Putamen (tissue), 1 donor: ENCODE measurements around the gene MANSC4.

Experiments used
- DNase-seq: peaks from one replicate; pipeline ENCODE4 v3.0.0-alpha.2; 2016; ENCODE audit warnings: low spot score

Gene MANSC4

GRCh38 chr12:27800819-27801218 lies 20.8 kb upstream of the MANSC4 start:
- DNase-seq = no peak

- DNase-seq = peak; percentile 56
Measured at GRCh38 chr12:27797301-27798025, 17.4 kb upstream of the MANSC4 start.

DNA sequence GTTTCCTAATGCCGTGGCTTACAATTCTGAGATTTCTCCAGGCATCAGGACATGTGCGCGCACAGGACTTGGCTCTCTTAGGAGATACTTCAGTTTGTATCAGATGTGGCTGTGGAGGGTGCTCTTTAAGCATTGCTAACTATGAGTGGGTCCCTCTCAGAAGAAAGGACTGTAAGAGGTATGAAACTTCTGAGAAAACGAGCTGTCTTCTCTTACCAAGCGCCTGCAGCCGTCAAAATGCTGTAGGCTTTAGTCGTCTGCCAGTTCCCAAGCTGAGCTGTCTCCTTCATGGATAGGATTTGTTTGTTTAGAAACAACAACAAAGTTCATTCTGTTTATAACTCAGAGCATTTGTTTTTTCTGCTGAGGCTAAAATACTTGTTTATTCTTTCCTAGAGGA lies 16.1 kb upstream of the MANSC4 start:
- DNase-seq = no peak

DNA sequence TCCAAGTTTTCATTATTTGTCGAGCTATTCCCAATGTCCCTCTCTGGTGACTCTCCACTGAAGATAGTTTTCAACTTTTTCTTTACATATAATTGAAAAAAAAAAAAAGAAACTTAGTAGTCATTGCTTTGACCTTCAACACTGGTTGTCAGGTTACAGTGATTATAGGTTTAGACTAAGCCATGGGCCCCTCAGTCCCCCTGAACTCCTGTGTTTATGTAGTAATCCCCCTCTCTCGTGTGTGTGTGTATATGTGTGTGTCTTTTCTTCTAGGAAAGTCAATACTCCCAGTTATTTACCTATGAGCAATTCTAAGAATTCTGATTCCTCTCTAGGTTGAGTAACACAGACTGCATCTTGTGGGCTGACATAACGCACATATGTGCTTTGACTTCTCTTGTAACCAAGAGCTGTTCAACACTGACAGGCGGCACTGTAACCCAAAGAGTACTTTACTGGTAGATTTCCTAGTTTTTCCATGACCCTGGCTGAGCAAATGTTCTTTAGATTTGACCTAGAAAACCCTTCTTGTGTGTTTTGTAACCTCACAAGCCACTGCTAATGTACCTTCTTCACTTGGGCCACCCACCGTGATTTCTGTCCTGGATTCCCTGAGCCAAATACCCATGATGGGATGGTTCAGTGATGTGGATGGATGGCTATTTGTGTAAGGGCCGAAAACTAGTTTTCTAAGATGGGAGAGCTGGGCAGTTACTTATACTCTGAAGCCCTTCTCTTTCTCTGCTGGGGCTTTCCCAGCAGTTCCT lies 15.0 kb upstream of the MANSC4 start:
- no peak for DNase-seq

- DNase-seq = no peak
Measured at GRCh38 chr12:27790179-27790578, 10.1 kb upstream of the MANSC4 start.

DNA sequence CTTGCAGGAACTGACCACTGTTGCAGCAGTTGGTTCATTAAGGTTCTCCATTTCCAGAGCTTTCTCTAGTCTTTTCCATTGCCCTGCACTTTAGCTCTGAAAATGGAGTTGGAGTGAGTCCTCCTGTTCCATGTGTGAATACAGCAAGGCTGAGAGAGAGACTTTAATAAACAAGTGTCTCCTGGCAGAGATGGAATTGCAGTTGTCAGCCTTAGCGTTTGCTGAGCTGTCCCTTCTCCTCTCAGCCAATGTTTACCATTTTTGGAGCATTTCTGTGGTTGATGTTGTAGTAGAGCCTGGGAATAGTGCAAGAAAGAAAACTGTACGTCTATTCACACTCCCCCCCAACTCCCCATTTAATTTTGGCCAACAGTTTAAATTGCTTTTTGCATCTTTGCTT lies 7.5 kb upstream of the MANSC4 start:
- DNase-seq = no peak

- no peak for DNase-seq
Measured at GRCh38 chr12:27785882-27786570, 6.0 kb upstream of the MANSC4 start.

DNA sequence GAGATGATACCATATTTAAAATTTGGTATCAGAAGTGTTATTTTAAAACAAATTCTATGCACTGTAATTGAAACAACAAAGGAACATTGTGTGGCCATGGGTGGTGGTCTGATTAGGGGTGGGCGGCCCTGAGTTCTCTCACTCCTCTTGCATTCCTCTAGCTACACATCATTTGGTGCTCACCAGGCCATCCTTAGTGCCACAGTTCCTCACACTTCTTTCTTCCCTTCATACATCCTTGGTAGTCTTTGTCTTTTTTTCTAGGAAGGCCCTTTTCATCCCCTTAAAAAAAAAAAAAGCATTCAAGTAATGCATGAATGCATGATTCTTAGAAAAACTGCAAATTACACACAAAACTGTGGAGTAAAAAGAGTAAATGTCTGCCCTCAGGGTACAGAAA lies 2.4 kb upstream of the MANSC4 start:
- DNase-seq = no peak

DNA sequence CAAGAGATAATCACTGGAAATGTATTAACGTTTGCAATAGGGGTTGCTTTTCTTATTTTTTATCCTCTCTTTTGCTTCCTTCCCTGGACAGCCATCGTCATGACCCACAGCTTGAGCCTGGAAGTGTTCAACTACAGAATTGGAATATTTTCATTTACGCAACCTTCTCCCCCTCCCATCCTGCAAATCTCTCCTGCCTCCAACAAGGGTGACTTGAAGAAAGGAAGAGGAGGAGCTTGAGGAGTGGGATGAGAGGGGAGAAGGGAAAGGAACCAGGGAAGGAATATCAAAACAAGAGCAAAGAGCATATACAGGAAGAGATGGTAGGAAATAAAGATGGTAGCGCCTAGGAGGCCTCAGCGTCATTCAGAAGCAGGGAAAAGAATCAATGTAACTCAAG lies 1.6 kb upstream of the MANSC4 start:
- no peak for DNase-seq

- DNase-seq = no peak
Measured at GRCh38 chr12:27780612-27781408, 774 bp upstream of the MANSC4 start.

- DNase-seq = no peak
Measured at GRCh38 chr12:27779416-27779919, 568 bp downstream of the MANSC4 start.

GRCh38 chr12:27778206-27778605 lies 1.8 kb downstream of the MANSC4 start:
- DNase-seq = no peak

- DNase-seq = peak; percentile 59
Measured at GRCh38 chr12:27777141-27777540, 2.9 kb downstream of the MANSC4 start.

DNA sequence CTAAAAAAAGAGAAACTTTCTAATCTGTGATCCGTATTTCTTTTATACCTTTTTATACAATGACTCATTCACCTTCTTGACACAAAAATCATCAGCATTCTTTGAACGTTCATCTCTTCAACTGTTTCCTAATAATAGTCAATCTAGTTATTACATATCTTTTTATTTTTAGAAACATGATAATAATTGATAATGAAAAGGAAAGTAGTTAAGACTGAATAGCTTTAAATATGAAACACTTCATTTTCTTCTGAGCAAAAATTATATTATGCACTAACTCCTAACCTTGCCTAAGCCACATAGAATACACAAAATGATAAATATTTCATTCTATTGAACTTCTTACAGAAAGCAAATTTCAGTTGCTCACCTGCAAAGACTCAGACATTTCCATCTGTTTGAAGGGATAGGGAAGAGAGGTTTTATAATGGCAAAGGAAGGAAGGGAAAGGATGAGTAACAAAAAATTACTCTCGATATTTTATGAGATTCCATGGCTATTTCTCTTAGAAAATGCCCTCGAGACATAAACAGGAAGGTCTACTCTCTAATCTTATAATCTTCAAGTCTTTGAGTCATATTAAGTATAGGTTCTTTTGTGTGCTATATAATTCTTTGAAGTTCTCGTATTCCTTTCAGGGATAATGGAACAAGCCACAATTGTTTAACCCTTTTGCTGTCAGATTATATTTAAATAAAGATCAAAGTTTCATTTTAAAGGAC lies 7.5 kb downstream of the MANSC4 start:
- DNase-seq = no peak

- no peak for DNase-seq
Measured at GRCh38 chr12:27771481-27772327, 8.3 kb downstream of the MANSC4 start.

GRCh38 chr12:27769142-27769673 lies 10.8 kb downstream of the MANSC4 start:
- DNase-seq = no peak

- no peak for DNase-seq
Measured at GRCh38 chr12:27766587-27766986, 13.4 kb downstream of the MANSC4 start.

DNA sequence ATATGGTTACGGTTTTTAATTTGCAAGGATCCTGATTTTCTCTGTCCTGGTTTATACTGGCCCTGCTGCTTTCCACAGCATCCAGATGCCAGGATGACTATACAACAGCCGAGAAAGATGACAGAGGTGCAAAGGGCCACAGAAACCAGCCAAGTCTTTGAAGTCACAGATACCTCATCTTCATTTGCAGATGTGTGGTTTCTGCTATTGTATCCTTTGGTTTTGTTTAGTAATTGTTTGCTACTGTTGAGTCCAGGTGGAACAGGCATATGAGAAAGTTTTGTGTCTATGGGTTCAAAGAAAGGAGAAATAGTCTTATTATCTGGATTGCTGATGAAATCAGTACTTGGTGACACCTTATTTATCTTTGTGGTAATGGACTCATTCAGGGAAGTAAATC lies 17.3 kb downstream of the MANSC4 start:
- DNase-seq = no peak

DNA sequence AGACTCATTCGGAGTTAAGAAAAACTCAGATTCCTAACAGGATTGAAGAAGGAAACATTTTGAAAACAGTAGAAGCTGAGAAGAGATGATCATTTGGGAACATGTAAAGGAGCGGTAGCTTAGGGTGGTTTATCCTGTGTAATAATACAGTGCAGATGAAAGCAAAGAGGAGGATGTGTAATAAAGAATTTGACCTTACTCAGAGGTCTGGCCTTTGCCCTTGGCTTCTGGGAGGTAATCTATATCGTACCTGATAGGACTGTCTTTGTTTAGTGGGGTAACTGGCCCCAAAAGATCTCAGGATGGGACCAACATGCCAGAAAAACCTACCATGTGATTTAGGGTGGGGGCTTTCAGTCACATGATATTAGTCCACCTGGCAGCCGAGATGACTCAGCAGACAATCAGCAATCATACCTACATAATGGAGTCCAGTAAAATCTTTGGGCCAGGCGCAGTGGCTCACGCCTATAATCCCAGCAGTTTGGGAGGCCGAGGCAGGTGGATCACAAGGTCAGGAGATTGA lies 23.3 kb downstream of the MANSC4 start:
- DNase-seq = no peak

GRCh38 chr12:27754795-27755194 lies 25.2 kb downstream of the MANSC4 start:
- DNase-seq = no peak
